HEK293 (cell line): ENCODE results near the gene ATP6V0C.

Experiments used
- GFI1B ChIP-seq: fragments of 450-650 bp; formaldehyde crosslinking; IDR thresholded peaks from 2 replicates; pipeline ENCODE4 v1.5.1; 2016; ENCODE audit warnings: missing biosample characterization, missing genetic modification characterization
- GLIS2 ChIP-seq: fragments of 450-650 bp; formaldehyde crosslinking; IDR thresholded peaks from 2 replicates; pipeline ENCODE4 v1.5.1; 2016; ENCODE audit warnings: missing biosample characterization, missing genetic modification characterization
- KLF10 ChIP-seq: fragments of 450-650 bp; IDR thresholded peaks from 2 replicates; pipeline ENCODE4 v1.5.1; 2018; ENCODE audit warnings: missing biosample characterization, mild to moderate bottlenecking, missing genetic modification characterization
- KLF16 ChIP-seq: fragments of 450-650 bp; formaldehyde crosslinking; IDR thresholded peaks from 2 replicates; pipeline ENCODE4 v1.5.1; 2017; ENCODE audit warnings: missing biosample characterization, missing genetic modification characterization
- SP2 ChIP-seq: fragments of 450-650 bp; formaldehyde crosslinking; IDR thresholded peaks from 2 replicates; pipeline ENCODE4 v1.5.1; 2016; ENCODE audit warnings: missing biosample characterization, missing genetic modification characterization
- SP3 ChIP-seq: fragments of 450-650 bp; formaldehyde crosslinking; IDR thresholded peaks from 2 replicates; pipeline ENCODE4 v1.5.1; 2016; ENCODE audit warnings: missing biosample characterization, missing genetic modification characterization
- SP7 ChIP-seq: fragments of 450-650 bp; formaldehyde crosslinking; IDR thresholded peaks from 2 replicates; pipeline ENCODE4 v1.5.1; 2016; ENCODE audit warnings: missing biosample characterization, missing genetic modification characterization
- ZBTB20 ChIP-seq: fragments of 450-650 bp; formaldehyde crosslinking; IDR thresholded peaks from 2 replicates; pipeline ENCODE4 v1.5.1; 2016; ENCODE audit warnings: missing biosample characterization, missing genetic modification characterization
- ZBTB21 ChIP-seq: fragments of 450-650 bp; formaldehyde crosslinking; IDR thresholded peaks from 2 replicates; pipeline ENCODE4 v1.5.1; 2017; ENCODE audit warnings: missing biosample characterization, missing genetic modification characterization
- ZBTB48 ChIP-seq: fragments of 450-650 bp; formaldehyde crosslinking; IDR thresholded peaks from 2 replicates; pipeline ENCODE4 v1.5.1; 2016; ENCODE audit warnings: missing biosample characterization, missing genetic modification characterization
- ZBTB7A ChIP-seq: fragments of 450-650 bp; formaldehyde crosslinking; IDR thresholded peaks from 2 replicates; pipeline ENCODE4 v1.5.1; 2016; ENCODE audit warnings: low read depth, missing biosample characterization, missing genetic modification characterization
- ZFHX2 ChIP-seq: fragments of 450-650 bp; formaldehyde crosslinking; conservative IDR thresholded peaks from 2 replicates; pipeline ENCODE4 v1.5.1; 2016; ENCODE audit warnings: missing biosample characterization, missing genetic modification characterization
- ZIC2 ChIP-seq: fragments of 450-650 bp; formaldehyde crosslinking; IDR thresholded peaks from 2 replicates; pipeline ENCODE4 v1.5.1; 2016; ENCODE audit warnings: missing biosample characterization, missing genetic modification characterization
- ZNF121 ChIP-seq: fragments of 450-650 bp; formaldehyde crosslinking; IDR thresholded peaks from 2 replicates; pipeline ENCODE4 v1.5.1; 2016; ENCODE audit warnings: missing biosample characterization, missing genetic modification characterization
- ZNF169 ChIP-seq: fragments of 450-650 bp; formaldehyde crosslinking; IDR thresholded peaks from 2 replicates; pipeline ENCODE4 v1.5.1; 2016; ENCODE audit warnings: missing biosample characterization, missing genetic modification characterization
- ZNF24 ChIP-seq: fragments of 450-650 bp; formaldehyde crosslinking; IDR thresholded peaks from 2 replicates; pipeline ENCODE4 v1.5.1; 2016; ENCODE audit warnings: missing biosample characterization, missing genetic modification characterization
- ZNF266 ChIP-seq: fragments of 450-650 bp; formaldehyde crosslinking; IDR thresholded peaks from 2 replicates; pipeline ENCODE4 v1.5.1; 2016; ENCODE audit warnings: missing biosample characterization, missing genetic modification characterization, low read depth
- ZNF341 ChIP-seq: fragments of 450-650 bp; formaldehyde crosslinking; IDR thresholded peaks from 2 replicates; pipeline ENCODE4; 2016; ENCODE audit warnings: low read depth, missing biosample characterization, missing genetic modification characterization
- ZNF785 ChIP-seq: fragments of 450-650 bp; formaldehyde crosslinking; IDR thresholded peaks from 2 replicates; pipeline ENCODE4 v1.5.1; 2016; ENCODE audit warnings: missing biosample characterization, missing genetic modification characterization
- ZSCAN30 ChIP-seq: fragments of 450-650 bp; IDR thresholded peaks from 2 replicates; pipeline ENCODE4 v1.5.1; 2018; ENCODE audit warnings: missing biosample characterization, mild to moderate bottlenecking, missing genetic modification characterization, moderate library complexity
- ZXDB ChIP-seq: fragments of 450-650 bp; formaldehyde crosslinking; IDR thresholded peaks from 2 replicates; pipeline ENCODE4 v1.5.1; 2016; ENCODE audit warnings: missing biosample characterization, missing genetic modification characterization
- TF ChIP-seq, protein P1 (sequence below): fragments of 450-650 bp; formaldehyde crosslinking; IDR thresholded peaks from 2 replicates; pipeline ENCODE4 v1.5.1; 2017; ENCODE audit warnings: missing biosample characterization, missing genetic modification characterization
- TF ChIP-seq, protein P2 (sequence below): fragments of 450-650 bp; formaldehyde crosslinking; IDR thresholded peaks from 2 replicates; pipeline ENCODE4 v1.5.1; 2016; ENCODE audit warnings: missing biosample characterization, missing genetic modification characterization
- TF ChIP-seq, protein P3 (sequence below): fragments of 450-650 bp; formaldehyde crosslinking; IDR thresholded peaks from 2 replicates; pipeline ENCODE4 v1.5.1; 2016; ENCODE audit warnings: missing biosample characterization, missing genetic modification characterization
- TF ChIP-seq, protein P4 (sequence below): fragments of 450-650 bp; formaldehyde crosslinking; IDR thresholded peaks from 2 replicates; pipeline ENCODE4 v1.5.1; 2016; ENCODE audit warnings: missing biosample characterization, missing genetic modification characterization
- TF ChIP-seq, protein P5 (sequence below): sonication (generic); formaldehyde crosslinking; IDR thresholded peaks from 2 replicates; pipeline ENCODE4 v1.8.1; 2022; ENCODE audit warnings: mild to moderate bottlenecking, moderate library complexity, missing genetic modification reagents
- TF ChIP-seq, protein P6 (sequence below): fragments of 450-650 bp; formaldehyde crosslinking; optimal IDR thresholded peaks from 2 replicates; pipeline ENCODE3; 2016; ENCODE audit warnings: missing biosample characterization, mild to moderate bottlenecking, missing genetic modification characterization

Gene ATP6V0C

DNA sequence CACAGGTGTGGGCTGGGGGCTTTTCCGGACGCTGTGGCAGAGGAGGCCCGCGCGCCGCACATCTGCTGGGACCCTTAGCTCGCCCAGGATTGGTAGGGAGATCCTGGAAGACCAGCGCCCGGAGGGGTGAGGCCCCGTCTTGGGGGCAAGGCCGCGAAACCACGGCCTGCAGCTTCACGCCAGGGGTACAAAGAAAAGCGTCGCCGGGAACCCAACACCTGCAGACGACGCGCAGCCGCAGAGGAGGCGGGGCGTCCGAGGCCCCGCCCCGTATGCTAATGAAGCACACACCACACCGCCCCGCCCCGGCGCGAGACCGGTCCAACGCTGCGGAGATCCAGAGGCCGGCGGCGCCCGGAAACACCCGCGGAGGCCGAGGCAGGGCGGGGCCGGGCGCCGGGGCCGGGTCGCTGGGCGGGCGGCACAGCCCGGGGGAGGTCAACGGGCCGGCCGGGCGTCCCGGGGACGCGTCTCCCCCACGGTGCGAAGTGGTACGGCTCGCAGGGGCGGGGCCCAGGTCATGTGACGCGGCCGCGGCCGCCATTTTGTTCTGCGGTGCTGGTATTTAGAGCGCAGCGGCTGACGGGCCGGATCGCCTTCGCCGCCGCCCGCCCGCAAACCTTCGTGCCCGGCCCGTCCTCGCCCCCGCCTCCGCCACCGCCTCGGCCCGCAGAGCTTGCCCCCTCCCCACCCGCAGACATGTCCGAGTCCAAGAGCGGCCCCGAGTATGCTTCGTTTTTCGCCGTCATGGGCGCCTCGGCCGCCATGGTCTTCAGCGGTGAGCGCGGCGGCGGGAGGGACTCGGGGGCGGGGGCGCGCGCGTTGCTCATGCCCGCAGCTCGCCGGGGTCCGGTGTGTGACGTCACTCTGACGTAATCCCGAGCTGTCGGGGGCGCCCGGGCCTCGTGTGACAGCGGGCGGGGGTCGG is at the start of gene ATP6V0C (continued):
- TF ChIP-seq, protein P1, sequence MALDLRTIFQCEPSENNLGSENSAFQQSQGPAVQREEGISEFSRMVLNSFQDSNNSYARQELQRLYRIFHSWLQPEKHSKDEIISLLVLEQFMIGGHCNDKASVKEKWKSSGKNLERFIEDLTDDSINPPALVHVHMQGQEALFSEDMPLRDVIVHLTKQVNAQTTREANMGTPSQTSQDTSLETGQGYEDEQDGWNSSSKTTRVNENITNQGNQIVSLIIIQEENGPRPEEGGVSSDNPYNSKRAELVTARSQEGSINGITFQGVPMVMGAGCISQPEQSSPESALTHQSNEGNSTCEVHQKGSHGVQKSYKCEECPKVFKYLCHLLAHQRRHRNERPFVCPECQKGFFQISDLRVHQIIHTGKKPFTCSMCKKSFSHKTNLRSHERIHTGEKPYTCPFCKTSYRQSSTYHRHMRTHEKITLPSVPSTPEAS (tag by site-specific recombination) = no peak
- TF ChIP-seq KLF16 = peak; percentile 46; the same call in 1 of the 2 replicates
- TF ChIP-seq GFI1B (tag by site-specific recombination) = no peak
- TF ChIP-seq GLIS2 (tag by site-specific recombination) = peak; percentile 43; the same call in 1 of the 2 replicates
- peak; percentile 53 for TF ChIP-seq SP2 (tag by site-specific recombination)
- no peak for TF ChIP-seq ZNF266 (tag by site-specific recombination)
- 0 out of 2 replicates have a peak, but pooled peaks have one; percentile 7 for TF ChIP-seq ZSCAN30 (tag by site-specific recombination)
- TF ChIP-seq, protein P2, sequence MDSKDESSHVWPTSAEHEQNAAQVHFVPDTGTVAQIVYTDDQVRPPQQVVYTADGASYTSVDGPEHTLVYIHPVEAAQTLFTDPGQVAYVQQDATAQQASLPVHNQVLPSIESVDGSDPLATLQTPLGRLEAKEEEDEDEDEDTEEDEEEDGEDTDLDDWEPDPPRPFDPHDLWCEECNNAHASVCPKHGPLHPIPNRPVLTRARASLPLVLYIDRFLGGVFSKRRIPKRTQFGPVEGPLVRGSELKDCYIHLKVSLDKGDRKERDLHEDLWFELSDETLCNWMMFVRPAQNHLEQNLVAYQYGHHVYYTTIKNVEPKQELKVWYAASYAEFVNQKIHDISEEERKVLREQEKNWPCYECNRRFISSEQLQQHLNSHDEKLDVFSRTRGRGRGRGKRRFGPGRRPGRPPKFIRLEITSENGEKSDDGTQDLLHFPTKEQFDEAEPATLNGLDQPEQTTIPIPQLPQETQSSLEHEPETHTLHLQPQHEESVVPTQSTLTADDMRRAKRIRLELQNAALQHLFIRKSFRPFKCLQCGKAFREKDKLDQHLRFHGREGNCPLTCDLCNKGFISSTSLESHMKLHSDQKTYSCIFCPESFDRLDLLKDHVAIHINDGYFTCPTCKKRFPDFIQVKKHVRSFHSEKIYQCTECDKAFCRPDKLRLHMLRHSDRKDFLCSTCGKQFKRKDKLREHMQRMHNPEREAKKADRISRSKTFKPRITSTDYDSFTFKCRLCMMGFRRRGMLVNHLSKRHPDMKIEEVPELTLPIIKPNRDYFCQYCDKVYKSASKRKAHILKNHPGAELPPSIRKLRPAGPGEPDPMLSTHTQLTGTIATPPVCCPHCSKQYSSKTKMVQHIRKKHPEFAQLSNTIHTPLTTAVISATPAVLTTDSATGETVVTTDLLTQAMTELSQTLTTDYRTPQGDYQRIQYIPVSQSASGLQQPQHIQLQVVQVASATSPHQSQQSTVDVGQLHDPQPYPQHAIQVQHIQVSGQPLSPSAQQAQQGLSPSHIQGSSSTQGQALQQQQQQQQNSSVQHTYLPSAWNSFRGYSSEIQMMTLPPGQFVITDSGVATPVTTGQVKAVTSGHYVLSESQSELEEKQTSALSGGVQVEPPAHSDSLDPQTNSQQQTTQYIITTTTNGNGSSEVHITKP (tag by site-specific recombination) = peak; percentile 80
- TF ChIP-seq ZXDB (tag by site-specific recombination) = peak; percentile 29
- TF ChIP-seq, protein P3, sequence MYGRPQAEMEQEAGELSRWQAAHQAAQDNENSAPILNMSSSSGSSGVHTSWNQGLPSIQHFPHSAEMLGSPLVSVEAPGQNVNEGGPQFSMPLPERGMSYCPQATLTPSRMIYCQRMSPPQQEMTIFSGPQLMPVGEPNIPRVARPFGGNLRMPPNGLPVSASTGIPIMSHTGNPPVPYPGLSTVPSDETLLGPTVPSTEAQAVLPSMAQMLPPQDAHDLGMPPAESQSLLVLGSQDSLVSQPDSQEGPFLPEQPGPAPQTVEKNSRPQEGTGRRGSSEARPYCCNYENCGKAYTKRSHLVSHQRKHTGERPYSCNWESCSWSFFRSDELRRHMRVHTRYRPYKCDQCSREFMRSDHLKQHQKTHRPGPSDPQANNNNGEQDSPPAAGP (tag by site-specific recombination) = peak; percentile 86
- TF ChIP-seq ZNF121 (tag by site-specific recombination) = 0 out of 2 replicates have a peak, but pooled peaks have one; percentile 17
- peak; percentile 59; the same call in 1 of the 2 replicates for TF ChIP-seq ZBTB7A (tag by site-specific recombination)
- TF ChIP-seq ZFHX2 (tag by site-specific recombination) = peak; percentile 77
- peak; percentile 75 for TF ChIP-seq SP3 (tag by site-specific recombination)
- peak; percentile 68; the same call in 1 of the 2 replicates for TF ChIP-seq ZNF169 (tag by site-specific recombination)
- TF ChIP-seq, protein P4, sequence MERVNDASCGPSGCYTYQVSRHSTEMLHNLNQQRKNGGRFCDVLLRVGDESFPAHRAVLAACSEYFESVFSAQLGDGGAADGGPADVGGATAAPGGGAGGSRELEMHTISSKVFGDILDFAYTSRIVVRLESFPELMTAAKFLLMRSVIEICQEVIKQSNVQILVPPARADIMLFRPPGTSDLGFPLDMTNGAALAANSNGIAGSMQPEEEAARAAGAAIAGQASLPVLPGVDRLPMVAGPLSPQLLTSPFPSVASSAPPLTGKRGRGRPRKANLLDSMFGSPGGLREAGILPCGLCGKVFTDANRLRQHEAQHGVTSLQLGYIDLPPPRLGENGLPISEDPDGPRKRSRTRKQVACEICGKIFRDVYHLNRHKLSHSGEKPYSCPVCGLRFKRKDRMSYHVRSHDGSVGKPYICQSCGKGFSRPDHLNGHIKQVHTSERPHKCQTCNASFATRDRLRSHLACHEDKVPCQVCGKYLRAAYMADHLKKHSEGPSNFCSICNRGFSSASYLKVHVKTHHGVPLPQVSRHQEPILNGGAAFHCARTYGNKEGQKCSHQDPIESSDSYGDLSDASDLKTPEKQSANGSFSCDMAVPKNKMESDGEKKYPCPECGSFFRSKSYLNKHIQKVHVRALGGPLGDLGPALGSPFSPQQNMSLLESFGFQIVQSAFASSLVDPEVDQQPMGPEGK (tag by site-specific recombination) = peak; percentile 39
- TF ChIP-seq KLF10 (tag by site-specific recombination) = peak; percentile 88
- TF ChIP-seq SP7 = peak; percentile 35
- TF ChIP-seq ZBTB21 (tag by site-specific recombination) = peak; percentile 92
- TF ChIP-seq ZIC2 (tag by site-specific recombination) = peak; percentile 37
- TF ChIP-seq ZNF24 (tag by site-specific recombination) = peak; percentile 22; the same call in 1 of the 2 replicates
- 0 out of 2 replicates have a peak, but pooled peaks have one; percentile 62 for TF ChIP-seq ZNF785 (tag by site-specific recombination)
- TF ChIP-seq, protein P5, sequence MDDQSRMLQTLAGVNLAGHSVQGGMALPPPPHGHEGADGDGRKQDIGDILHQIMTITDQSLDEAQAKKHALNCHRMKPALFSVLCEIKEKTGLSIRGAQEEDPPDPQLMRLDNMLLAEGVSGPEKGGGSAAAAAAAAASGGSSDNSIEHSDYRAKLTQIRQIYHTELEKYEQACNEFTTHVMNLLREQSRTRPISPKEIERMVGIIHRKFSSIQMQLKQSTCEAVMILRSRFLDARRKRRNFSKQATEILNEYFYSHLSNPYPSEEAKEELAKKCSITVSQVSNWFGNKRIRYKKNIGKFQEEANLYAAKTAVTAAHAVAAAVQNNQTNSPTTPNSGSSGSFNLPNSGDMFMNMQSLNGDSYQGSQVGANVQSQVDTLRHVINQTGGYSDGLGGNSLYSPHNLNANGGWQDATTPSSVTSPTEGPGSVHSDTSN (CRISPR knock-in tag) = peak; percentile 53; the same call in 1 of the 2 replicates
- peak; percentile 42; the same call in 1 of the 2 replicates for TF ChIP-seq ZBTB48 (tag by site-specific recombination)
- TF ChIP-seq, protein P6, sequence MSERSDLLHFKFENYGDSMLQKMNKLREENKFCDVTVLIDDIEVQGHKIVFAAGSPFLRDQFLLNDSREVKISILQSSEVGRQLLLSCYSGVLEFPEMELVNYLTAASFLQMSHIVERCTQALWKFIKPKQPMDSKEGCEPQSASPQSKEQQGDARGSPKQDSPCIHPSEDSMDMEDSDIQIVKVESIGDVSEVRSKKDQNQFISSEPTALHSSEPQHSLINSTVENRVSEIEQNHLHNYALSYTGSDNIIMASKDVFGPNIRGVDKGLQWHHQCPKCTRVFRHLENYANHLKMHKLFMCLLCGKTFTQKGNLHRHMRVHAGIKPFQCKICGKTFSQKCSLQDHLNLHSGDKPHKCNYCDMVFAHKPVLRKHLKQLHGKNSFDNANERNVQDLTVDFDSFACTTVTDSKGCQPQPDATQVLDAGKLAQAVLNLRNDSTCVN = peak; percentile 96
- TF ChIP-seq ZBTB20 (tag by site-specific recombination) = peak; percentile 33; the same call in 1 of the 2 replicates
- TF ChIP-seq ZNF341 = 0 out of 2 replicates have a peak, but pooled peaks have one; percentile 19
